NCI-H1092 (cell line): Measurements from ENCODE around the gene DTYMK.

Experiments used
- DNase-seq: peaks from one replicate; lab custom pipeline; 2025; lab: John Stamatoyannopoulos, UW

DTYMK gene

GRCh38 chr2:241645915-241646645 lies 40.5 kb downstream of the DTYMK start:
- DNase-seq = no peak

- DNase-seq = no peak
Measured at GRCh38 chr2:241645056-241645914, 41.3 kb downstream of the DTYMK start.

DNA sequence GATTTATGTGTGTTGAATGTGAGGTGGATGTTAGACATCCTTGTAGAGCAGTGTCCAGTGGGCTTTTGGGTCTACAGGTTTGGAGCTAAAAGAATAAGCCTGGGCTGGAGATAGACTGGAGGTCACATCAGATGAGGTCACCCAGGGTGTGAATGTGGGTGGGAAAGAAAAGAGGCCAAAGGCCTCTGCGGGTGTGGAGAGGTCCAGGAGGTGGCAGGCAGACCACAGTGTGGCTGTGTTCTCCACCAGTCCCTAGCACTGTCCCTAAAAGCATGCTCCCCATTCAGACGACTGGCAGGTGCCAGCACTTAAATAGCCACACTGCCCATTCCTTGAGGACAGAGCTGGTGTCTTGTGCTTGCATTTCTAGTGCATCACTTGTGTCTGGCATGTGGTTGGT lies 45.0 kb downstream of the DTYMK start:
- DNase-seq = no peak

DNA sequence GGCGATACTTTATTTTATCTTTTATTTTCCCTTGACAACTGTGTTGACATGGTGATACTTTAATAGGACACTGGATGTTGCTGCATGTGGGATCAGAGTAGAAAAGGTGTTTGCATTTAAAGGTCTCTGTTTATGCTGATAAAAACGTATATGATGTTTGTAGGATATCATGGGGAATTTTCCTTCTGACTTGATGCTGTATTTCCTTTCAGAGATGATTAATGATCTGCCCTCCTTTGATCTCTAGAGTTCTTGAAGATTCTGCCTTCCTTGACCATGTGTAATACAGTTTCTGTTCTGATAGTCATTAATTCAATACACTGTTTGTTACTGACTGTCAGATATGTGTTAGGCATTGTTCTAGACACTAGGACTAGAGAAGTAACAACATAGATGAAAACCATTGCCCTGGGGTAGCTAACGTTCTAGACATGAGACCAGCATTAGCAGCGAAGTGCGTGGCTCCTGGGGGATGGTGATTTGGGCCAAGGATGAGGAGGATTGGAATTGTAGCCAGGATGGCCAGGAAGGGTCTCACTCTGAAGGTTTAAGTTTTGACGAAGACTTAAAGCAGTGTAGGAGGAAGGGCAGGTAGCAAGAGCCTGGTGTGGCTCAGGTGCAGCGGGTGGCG lies 46.3 kb downstream of the DTYMK start:
- DNase-seq = no peak

GRCh38 chr2:241639385-241639784 lies 47.2 kb downstream of the DTYMK start:
- no peak for DNase-seq

GRCh38 chr2:241638940-241639339 lies 47.7 kb downstream of the DTYMK start:
- no peak for DNase-seq

GRCh38 chr2:241637795-241638660 lies 48.6 kb downstream of the DTYMK start:
- no peak for DNase-seq

DNA sequence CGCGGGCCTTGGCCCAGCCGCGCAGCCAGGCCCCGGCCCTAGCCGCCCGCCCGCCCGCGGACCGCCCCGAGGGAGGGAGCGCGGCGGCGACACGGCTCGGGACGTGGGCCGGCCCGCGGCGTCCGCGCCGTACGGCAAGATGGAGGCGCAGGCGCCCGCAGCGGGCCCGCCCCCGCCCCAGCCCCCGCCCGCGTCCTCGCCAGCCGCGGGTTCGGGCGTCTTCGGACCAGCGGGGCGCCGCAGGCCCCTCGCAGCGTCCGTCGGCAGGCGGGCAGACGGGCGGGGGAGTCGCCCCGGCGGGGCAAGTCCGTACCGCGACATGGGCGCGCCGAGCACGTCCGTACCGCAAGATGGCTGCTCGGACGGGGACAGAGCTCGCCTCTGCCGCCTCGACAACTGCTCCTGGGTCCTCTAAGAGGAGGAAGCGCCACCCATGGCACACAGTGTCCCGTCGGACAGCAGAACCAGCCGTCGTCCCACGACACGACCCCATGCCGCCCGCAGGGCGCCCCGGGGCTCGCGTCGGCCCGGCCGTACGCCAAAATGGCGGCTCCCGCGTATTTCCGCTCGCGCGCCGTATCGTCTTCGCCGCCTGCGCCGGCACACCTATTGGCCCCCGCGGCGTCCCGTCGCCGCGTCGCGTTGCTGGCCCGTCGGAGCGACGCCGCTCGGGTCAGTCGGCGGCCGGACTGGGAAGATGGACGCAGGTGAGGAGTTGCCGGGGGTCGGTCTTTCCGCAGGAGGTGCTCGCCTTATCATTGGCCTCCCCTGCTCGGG lies 49.4 kb downstream of the DTYMK start, which contains the start of the genes ATG4B and THAP4:
Gene ATG4B (plus strand): TSS at position 676 of the 777 bp plus-strand sequence. CDS start 22 bp downstream, at position 698.
Gene THAP4 (minus strand): TSS at position 141 of the 777 bp plus-strand sequence. CDS start 141 bp downstream, outside the sequence.
- peak; percentile 50 for DNase-seq

GRCh38 chr2:241636182-241637017 lies 50.2 kb downstream of the DTYMK start:
- no peak for DNase-seq

DNA sequence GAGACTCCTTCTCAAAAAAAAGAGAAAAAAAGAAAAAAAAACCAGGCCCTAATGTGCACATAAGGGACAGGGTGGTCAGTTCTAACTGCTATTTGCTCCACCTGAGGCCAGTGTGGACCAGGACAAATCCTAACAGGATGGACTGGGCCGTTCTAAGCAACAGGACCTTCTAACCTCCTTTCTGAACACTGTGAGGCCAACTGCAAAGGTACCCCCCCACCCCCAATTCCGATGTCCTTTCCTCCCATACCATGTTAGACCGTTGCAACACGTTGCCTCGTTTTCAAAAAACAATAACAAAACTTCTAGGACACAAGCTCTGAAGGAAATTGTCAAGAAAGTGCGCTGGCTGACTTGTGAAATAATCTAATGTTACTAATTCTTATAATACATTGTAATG lies 50.9 kb downstream of the DTYMK start:
- DNase-seq = no peak

- no peak for DNase-seq
Measured at GRCh38 chr2:241633561-241633960, 53.1 kb downstream of the DTYMK start.

GRCh38 chr2:241632478-241633325 lies 53.9 kb downstream of the DTYMK start:
- DNase-seq = no peak

- no peak for DNase-seq
Measured at GRCh38 chr2:241629762-241630435, 56.7 kb downstream of the DTYMK start.

- DNase-seq = no peak
Measured at GRCh38 chr2:241627675-241628074, 58.9 kb downstream of the DTYMK start.
